ENCODE measurements around the gene STEEP1.
"Not testable (repeated sequence)": the region's sequence is repeated elsewhere in the genome, so short reads cannot be mapped to it uniquely, and the experiment has no call there.

Gene STEEP1

DNA sequence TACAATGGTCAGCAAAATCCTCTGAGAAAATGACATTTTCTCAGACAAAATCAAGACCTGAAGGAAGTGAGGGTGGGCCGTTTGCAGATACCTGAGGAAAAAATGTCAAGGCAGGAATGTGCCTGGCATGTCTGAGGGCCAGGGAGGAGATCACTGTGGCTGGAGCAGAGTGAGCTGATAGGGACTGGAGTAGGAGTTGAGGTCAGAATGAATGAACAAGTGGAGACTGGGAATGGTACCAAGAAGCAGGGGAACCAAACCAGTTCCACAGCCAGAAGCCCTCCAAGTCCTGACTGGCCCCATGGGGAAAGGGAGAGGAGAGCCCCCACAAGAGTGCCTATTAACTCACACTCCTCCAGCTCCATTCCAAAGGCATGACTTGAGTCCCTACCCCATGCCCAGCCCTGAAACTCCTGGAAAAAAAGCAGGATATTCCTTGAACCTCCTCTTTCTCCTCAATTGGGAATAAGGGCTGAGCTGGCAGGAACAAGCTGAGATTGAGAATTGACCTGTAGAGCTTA lies 41.5 kb downstream of the STEEP1 start:
- H3K9ac ChIP-seq (ENCODE audit: low read depth, low read length), result no peak overlapping the region
- no peaks in the 10 kb centered on the region for H3K9me3 ChIP-seq (ENCODE audit: insufficient read depth, low read depth, low read length)
- no peaks in the 10 kb centered on the region for H3K4me1 ChIP-seq (ENCODE audit: insufficient read depth, low read length)
- no peaks in the 10 kb centered on the region for H3K36me3 ChIP-seq (ENCODE audit: insufficient read depth, low read depth, low read length)
- H3K27ac ChIP-seq (ENCODE audit: low read length), result no peak overlapping the region
- H3K27me3 ChIP-seq (ENCODE audit: insufficient read depth, low read length), result no peaks in the 10 kb centered on the region
- H3K4me3 ChIP-seq (ENCODE audit: low read length), result no peak overlapping the region

DNA sequence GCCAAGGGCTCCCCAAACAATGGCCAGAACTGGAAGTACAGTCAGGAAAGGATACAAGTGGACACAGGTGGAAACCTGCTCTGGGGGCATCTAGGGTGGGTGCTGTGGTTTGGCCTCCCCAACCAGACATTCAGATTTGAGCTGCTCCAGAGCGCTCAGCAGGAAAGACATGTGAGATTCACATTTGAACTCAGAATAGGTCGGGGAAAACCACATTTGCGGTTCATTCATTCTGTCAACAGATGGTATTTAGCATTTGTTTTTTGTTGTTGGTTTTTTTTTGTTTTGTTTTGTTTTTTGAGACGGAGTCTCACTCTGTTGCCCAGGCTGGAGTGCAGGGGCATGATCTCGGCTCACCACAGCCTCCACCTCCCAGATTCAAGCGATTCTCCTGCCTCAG lies 44.0 kb downstream of the STEEP1 start:
- H3K4me1 ChIP-seq (ENCODE audit: insufficient read depth, low read length), result no peaks in the 10 kb centered on the region
- no peaks in the 10 kb centered on the region for H3K27me3 ChIP-seq (ENCODE audit: insufficient read depth, low read length)

DNA sequence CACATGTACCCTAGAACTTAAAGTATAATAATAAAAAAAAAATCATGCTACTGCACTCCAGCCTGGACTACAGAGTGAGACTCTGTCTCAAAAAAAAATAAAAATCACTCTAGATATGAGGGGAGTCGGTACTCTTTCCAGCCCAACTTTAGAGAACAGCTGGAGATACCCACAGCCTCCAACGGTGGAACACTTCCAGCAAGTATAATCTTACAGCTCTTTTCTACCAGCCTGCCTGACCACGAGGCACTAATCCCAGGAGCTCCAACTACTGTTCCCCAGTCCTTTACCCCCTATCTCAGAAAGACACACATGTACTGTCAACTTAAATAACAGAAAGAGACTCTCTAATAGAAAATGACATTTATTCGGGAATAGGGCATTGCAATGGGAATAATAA lies 46.8 kb downstream of the STEEP1 start:
- Histone ChIP-seq H3K27ac (ENCODE audit: low read length) (no peak overlapping the region), H3K36me3 (ENCODE audit: insufficient read depth, low read depth, low read length) (no peaks in the 10 kb centered on the region), H3K27me3 (ENCODE audit: insufficient read depth, low read length) (no peaks in the 10 kb centered on the region), H3K9ac (ENCODE audit: low read depth, low read length) (no peak overlapping the region), H3K4me1 (ENCODE audit: insufficient read depth, low read length) (no peaks in the 10 kb centered on the region), H3K4me3 (ENCODE audit: low read length) (no peak overlapping the region), H3K9me3 (ENCODE audit: insufficient read depth, low read depth, low read length) (no peaks in the 10 kb centered on the region)

More for the DNA sequence above, 44.0 kb downstream of the STEEP1 start:
- no peak overlapping the region for H3K4me3 ChIP-seq (ENCODE audit: low read length)
- H3K9me3 ChIP-seq (ENCODE audit: insufficient read depth, low read depth, low read length), result no peaks in the 10 kb centered on the region
- H3K9ac ChIP-seq (ENCODE audit: low read depth, low read length), result no peak overlapping the region
- H3K36me3 ChIP-seq (ENCODE audit: insufficient read depth, low read depth, low read length), result no peaks in the 10 kb centered on the region
- H3K27ac ChIP-seq (ENCODE audit: low read length), result no peak overlapping the region

DNA sequence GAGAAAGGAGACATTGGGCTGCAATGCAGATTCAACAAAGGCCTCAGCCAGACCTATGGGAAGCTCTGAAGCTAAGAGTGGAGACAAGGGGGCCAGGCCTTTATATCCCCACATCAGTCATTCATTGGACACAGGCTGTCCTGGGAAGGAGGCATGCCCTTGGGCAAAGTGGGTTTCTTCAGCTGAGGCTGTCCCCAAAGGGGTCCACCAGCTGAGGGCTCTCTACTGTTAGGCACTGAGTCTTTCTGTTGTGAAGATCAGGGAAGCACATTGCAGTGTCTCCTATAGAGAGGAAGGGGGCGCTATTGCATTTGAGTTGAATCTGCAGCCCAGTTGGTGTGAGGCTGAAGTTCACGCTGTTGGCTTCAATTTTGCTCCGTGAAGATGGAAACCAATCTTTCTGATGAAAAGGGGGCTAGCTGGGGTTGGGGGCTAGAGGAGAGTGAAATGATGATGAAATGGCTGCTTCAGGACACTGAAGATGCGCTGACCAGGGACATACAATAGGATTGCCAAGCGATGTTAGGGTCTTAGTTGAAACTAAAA lies 49.0 kb downstream of the STEEP1 start:
- H3K36me3 ChIP-seq (ENCODE audit: insufficient read depth, low read depth, low read length), result no peaks in the 10 kb centered on the region
- no peak overlapping the region for H3K9ac ChIP-seq (ENCODE audit: low read depth, low read length)
- no peaks in the 10 kb centered on the region for H3K27me3 ChIP-seq (ENCODE audit: insufficient read depth, low read length)
- no peaks in the 10 kb centered on the region for H3K4me1 ChIP-seq (ENCODE audit: insufficient read depth, low read length)
- H3K27ac ChIP-seq (ENCODE audit: low read length), result no peak overlapping the region
- H3K4me3 ChIP-seq (ENCODE audit: low read length), result no peak overlapping the region
- no peaks in the 10 kb centered on the region for H3K9me3 ChIP-seq (ENCODE audit: insufficient read depth, low read depth, low read length)

DNA sequence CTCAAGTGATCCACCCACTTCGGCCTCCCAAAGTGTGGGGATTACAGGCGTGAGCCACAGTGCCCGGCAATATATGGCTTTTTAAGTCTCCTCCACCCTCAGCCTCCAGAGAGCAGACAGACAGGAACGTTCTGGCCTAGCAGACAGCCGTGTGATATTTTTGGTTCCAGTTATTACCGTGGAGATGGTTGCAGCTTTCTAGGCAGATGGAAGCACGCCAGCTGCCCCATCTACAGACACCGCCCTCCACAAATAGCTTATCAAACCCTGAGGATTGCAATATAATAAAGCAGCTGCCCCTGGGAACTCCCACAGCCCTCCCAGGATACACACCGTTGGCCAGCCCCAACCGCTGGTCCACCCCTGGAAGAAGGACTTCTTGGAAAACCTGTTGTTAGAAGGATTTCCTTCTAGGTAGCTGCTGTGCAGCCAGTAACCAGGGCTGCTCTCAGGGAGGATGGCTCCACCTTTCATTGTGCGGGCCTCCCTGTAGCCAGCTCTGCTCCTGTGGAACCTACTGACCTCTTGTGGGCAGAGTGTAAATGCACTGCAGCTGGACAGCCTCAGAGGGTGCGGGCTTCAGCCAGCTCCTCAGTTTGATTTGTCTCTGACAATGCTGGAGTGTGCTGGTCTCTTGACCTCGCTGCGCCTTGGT lies 52.9 kb downstream of the STEEP1 start:
- Histone ChIP-seq H3K4me3 (ENCODE audit: low read length) (no peak overlapping the region), H3K36me3 (ENCODE audit: insufficient read depth, low read depth, low read length) (no peaks in the 10 kb centered on the region), H3K4me1 (ENCODE audit: insufficient read depth, low read length) (no peaks in the 10 kb centered on the region), H3K27ac (ENCODE audit: low read length) (no peak overlapping the region), H3K9me3 (ENCODE audit: insufficient read depth, low read depth, low read length) (no peaks in the 10 kb centered on the region), H3K27me3 (ENCODE audit: insufficient read depth, low read length) (no peaks in the 10 kb centered on the region), H3K9ac (ENCODE audit: low read depth, low read length) (no peak overlapping the region)

DNA sequence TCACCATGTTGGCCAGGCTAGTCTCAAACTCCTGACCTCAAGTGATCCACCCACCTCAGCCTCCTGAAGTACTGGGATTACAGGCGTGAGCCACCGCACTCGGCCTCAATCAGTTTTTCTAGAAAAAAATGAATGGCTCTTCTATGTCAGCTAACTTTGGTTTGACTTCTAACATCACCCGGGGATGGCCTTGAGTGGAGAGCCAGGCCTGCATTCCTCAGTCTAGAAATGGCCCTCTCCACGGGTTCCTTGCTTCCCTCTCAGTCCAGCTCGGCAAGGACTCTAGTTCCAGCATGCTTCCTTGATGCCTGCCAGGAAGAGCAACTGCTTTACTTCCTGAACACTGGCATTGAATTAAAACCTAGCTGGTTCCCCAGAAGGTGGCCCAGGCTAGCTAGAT lies 58.0 kb downstream of the STEEP1 start:
- Histone ChIP-seq H3K4me3 (ENCODE audit: low read length) (no peak overlapping the region), H3K27ac (ENCODE audit: low read length) (no peak overlapping the region), H3K4me1 (ENCODE audit: insufficient read depth, low read length) (no peaks in the 10 kb centered on the region), H3K36me3 (ENCODE audit: insufficient read depth, low read depth, low read length) (no peaks in the 10 kb centered on the region), H3K9me3 (ENCODE audit: insufficient read depth, low read depth, low read length) (no peaks in the 10 kb centered on the region), H3K9ac (ENCODE audit: low read depth, low read length) (no peak overlapping the region), H3K27me3 (ENCODE audit: insufficient read depth, low read length) (no peaks in the 10 kb centered on the region)

DNA sequence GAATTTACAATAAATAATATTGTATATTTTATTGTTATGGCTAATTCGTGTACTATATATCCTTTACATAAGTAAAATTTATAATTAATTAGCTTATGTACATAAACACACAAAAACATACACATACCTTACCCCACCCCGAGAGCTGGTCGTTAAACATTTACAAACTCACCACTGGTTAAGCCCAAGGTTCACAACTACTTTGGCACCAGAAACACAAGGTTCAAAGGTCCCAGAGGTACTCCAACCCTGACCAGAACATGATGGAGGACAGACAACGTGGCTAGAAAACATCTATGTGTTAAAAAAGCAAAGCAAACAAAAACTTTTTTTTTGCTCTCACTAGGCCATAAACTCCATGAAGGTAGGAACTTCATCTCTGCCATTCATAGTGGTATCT lies 59.3 kb downstream of the STEEP1 start:
- no peaks in the 10 kb centered on the region for H3K27me3 ChIP-seq (ENCODE audit: insufficient read depth, low read length)
- H3K9ac ChIP-seq (ENCODE audit: low read depth, low read length), result no peak overlapping the region
- H3K4me1 ChIP-seq (ENCODE audit: insufficient read depth, low read length), result no peaks in the 10 kb centered on the region
- no peaks in the 10 kb centered on the region for H3K9me3 ChIP-seq (ENCODE audit: insufficient read depth, low read depth, low read length)
- no peak overlapping the region for H3K27ac ChIP-seq (ENCODE audit: low read length)
- H3K36me3 ChIP-seq (ENCODE audit: insufficient read depth, low read depth, low read length), result no peaks in the 10 kb centered on the region
- no peak overlapping the region for H3K4me3 ChIP-seq (ENCODE audit: low read length)

DNA sequence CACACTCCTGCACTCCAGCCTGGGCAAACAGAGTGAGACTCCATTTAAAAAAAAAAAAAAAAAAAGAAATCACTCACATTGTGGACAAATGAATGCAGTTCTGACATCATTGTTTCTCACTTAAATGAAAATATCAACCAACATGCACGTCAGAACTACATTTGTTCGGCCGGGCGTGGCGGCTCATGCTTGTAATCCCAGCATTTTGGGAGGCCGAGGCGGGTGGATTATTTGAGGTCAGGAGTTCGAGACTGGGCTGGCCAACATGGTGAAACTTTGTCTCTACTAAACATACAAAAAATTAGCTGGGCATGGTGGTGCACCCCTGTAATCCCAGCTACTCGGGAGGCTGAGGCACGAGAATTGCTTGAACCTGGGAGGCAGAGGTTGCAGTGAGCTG lies 60.1 kb downstream of the STEEP1 start:
- not testable (repeated sequence) for H3K36me3 ChIP-seq (ENCODE audit: insufficient read depth, low read depth, low read length); H3K4me3 ChIP-seq (ENCODE audit: low read length); H3K9me3 ChIP-seq (ENCODE audit: insufficient read depth, low read depth, low read length); H3K4me1 ChIP-seq (ENCODE audit: insufficient read depth, low read length); H3K27me3 ChIP-seq (ENCODE audit: insufficient read depth, low read length); H3K9ac ChIP-seq (ENCODE audit: low read depth, low read length); H3K27ac ChIP-seq (ENCODE audit: low read length)

DNA sequence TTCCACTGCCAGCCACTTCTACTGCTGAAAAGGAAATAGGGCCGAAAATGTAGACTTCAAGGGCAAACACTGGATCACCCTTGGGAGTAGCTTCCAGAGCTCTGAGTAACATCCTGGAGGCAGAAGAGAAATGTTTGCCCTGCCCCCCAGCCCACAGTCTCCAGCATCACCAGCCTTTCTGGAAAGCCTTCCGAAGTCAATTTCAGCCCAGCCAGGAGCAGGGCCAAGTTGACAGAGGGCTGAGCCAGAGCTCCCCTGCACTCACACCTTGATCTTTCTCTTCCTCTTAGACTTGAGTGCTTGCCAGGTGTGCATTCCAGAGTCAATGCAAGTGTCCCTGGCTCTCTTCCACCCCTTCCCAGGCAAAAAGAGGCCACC lies 61.7 kb downstream of the STEEP1 start:
- H3K4me3 ChIP-seq (ENCODE audit: low read length), result no peak overlapping the region
- no peak overlapping the region for H3K9ac ChIP-seq (ENCODE audit: low read depth, low read length)
- H3K36me3 ChIP-seq (ENCODE audit: insufficient read depth, low read depth, low read length), result no peaks in the 10 kb centered on the region
- no peaks in the 10 kb centered on the region for H3K9me3 ChIP-seq (ENCODE audit: insufficient read depth, low read depth, low read length)
- H3K27ac ChIP-seq (ENCODE audit: low read length), result no peak overlapping the region
- no peaks in the 10 kb centered on the region for H3K4me1 ChIP-seq (ENCODE audit: insufficient read depth, low read length)
- no peaks in the 10 kb centered on the region for H3K27me3 ChIP-seq (ENCODE audit: insufficient read depth, low read length)

DNA sequence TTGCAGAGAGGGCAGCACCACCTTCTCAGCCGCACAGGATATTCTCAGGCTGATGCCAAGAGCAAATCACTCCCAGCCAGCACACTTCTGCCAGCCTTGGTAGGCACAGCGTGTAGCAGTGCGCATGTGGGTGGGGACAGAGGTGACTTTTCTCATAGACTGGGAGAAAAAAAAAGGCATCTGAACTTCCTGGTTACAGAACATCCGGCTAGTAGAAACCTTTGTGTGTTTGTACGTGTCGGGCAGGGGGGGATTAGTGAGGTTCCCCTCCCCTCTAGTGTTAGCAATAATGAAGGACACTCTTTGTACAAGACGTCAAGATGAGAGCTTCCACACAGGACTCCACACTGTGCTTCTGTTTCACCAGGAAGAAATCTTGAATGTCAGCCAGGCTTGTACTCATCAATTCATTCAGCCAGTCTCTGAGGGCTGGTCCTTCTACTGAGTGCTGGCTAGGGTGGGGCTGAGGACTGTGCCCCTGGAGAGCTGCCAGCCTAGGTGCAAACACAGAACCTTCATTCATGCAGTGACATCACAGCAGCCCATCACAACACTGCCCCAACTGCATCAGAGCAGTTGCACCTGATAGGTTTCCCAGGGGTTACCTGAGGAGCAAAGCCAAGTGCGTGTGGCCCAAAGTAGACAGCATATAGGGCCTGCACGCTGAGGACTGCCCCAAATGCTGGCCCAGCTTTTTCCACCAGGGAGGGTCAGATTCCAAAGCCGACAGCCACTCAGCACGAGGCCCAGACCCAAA lies 62.3 kb downstream of the STEEP1 start:
- no peak overlapping the region for H3K4me3 ChIP-seq (ENCODE audit: low read length)
- no peaks in the 10 kb centered on the region for H3K9me3 ChIP-seq (ENCODE audit: insufficient read depth, low read depth, low read length)
- no peak overlapping the region for H3K9ac ChIP-seq (ENCODE audit: low read depth, low read length)
- no peak overlapping the region for H3K27ac ChIP-seq (ENCODE audit: low read length)
- no peaks in the 10 kb centered on the region for H3K27me3 ChIP-seq (ENCODE audit: insufficient read depth, low read length)
- no peaks in the 10 kb centered on the region for H3K4me1 ChIP-seq (ENCODE audit: insufficient read depth, low read length)
- H3K36me3 ChIP-seq (ENCODE audit: insufficient read depth, low read depth, low read length), result no peaks in the 10 kb centered on the region

DNA sequence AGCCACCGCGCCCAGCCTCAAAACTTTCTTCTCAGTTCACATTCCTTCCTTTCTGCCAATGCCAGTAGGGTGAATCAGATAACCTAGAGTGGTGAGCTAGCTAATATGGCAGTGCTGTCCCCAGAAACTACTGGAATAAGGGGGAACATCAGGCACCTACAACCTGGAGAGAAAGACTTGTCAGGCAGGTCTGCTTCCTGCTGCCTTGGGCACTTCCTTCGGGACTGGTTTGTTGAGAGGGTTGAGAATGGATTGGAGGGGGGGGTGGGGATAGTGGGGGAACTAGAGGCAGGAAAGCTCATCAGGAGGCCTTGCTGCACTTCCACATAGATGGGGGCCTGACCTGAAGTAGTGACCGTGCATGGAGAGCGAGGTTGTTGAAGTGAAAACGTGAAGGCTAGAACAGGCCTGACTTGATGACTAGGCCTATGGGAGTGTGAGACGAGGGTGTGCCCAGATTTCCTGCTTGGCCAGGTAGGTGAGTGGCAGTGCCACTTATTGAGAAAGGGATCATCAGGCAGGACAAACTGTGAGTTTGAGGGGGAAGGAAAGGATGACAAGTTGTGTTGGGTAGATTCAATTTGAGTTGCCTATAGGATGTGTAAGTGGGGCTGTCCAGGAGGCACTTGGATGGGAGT lies 63.6 kb downstream of the STEEP1 start:
- Histone ChIP-seq H3K9me3 (ENCODE audit: insufficient read depth, low read depth, low read length) (no peaks in the 10 kb centered on the region), H3K27ac (ENCODE audit: low read length) (no peak overlapping the region), H3K9ac (ENCODE audit: low read depth, low read length) (no peak overlapping the region), H3K4me1 (ENCODE audit: insufficient read depth, low read length) (no peaks in the 10 kb centered on the region), H3K27me3 (ENCODE audit: insufficient read depth, low read length) (no peaks in the 10 kb centered on the region), H3K36me3 (ENCODE audit: insufficient read depth, low read depth, low read length) (no peaks in the 10 kb centered on the region), H3K4me3 (ENCODE audit: low read length) (no peak overlapping the region)

Data from iPS-20b (cell line).